GM12864 (cell line): ENCODE results near the gene MTSS2.

Source experiments
- DNase-seq: peaks from one replicate; pipeline ENCODE4 v3.0.0-alpha.2; 2011; ENCODE audit warnings: low read depth
- H3K4me3 ChIP-seq: 2 replicates; pipeline ENCODE4 v1.5.1; 2011; ENCODE audit warnings: mild to moderate bottlenecking, low read depth, low read length, control low read depth
- TF ChIP-seq, protein P1 (sequence below): IDR thresholded peaks from 2 replicates; pipeline ENCODE4 v1.5.1; 2011; ENCODE audit warnings: low read depth, mild to moderate bottlenecking, moderate library complexity, low read length, control low read depth, inconsistent platforms; ENCODE audit errors: missing control alignments

MTSS2 gene, protein sequence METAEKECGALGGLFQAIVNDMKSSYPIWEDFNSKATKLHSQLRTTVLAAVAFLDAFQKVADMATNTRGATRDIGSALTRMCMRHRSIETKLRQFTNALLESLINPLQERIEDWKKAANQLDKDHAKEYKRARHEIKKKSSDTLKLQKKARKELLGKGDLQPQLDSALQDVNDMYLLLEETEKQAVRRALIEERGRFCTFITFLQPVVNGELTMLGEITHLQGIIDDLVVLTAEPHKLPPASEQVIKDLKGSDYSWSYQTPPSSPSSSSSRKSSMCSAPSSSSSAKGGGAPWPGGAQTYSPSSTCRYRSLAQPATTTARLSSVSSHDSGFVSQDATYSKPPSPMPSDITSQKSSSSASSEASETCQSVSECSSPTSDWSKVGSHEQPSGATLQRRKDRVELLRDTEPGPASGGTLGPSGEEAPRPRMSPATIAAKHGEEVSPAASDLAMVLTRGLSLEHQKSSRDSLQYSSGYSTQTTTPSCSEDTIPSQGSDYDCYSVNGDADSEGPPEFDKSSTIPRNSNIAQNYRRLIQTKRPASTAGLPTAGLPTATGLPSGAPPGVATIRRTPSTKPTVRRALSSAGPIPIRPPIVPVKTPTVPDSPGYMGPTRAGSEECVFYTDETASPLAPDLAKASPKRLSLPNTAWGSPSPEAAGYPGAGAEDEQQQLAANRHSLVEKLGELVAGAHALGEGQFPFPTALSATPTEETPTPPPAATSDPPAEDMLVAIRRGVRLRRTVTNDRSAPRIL

DNA sequence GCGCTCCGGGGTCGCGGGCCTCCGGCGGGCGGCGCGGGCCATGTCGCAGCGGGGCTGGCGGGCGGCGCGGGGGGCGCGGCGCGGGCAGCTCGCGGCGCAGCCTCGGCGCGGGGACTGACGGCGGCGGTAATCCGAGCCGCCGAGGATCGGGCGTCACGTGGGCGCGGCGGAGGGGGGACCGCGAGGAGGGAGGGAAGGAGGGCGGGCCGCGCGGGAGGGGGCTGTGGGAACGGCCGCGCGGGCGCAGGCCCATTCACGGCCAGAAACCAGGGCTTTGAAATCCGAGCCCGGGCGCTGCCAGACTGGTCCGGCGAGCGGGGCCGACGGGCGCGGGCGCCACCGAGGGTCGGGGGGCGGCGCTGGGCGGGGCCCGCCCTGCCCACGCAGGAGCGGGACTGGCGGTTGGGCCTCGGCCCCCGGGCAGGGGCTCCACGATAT lies at the start of gene MTSS2:
Gene MTSS2 (minus strand): TSS at position 116 of the 438 bp plus-strand sequence. CDS start 262 bp downstream, outside the sequence.
- TF ChIP-seq, protein P1, sequence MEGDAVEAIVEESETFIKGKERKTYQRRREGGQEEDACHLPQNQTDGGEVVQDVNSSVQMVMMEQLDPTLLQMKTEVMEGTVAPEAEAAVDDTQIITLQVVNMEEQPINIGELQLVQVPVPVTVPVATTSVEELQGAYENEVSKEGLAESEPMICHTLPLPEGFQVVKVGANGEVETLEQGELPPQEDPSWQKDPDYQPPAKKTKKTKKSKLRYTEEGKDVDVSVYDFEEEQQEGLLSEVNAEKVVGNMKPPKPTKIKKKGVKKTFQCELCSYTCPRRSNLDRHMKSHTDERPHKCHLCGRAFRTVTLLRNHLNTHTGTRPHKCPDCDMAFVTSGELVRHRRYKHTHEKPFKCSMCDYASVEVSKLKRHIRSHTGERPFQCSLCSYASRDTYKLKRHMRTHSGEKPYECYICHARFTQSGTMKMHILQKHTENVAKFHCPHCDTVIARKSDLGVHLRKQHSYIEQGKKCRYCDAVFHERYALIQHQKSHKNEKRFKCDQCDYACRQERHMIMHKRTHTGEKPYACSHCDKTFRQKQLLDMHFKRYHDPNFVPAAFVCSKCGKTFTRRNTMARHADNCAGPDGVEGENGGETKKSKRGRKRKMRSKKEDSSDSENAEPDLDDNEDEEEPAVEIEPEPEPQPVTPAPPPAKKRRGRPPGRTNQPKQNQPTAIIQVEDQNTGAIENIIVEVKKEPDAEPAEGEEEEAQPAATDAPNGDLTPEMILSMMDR = no peak
- no peak for DNase-seq
- H3K4me3 ChIP-seq = no peak within 1 kb of the TSS

DNA sequence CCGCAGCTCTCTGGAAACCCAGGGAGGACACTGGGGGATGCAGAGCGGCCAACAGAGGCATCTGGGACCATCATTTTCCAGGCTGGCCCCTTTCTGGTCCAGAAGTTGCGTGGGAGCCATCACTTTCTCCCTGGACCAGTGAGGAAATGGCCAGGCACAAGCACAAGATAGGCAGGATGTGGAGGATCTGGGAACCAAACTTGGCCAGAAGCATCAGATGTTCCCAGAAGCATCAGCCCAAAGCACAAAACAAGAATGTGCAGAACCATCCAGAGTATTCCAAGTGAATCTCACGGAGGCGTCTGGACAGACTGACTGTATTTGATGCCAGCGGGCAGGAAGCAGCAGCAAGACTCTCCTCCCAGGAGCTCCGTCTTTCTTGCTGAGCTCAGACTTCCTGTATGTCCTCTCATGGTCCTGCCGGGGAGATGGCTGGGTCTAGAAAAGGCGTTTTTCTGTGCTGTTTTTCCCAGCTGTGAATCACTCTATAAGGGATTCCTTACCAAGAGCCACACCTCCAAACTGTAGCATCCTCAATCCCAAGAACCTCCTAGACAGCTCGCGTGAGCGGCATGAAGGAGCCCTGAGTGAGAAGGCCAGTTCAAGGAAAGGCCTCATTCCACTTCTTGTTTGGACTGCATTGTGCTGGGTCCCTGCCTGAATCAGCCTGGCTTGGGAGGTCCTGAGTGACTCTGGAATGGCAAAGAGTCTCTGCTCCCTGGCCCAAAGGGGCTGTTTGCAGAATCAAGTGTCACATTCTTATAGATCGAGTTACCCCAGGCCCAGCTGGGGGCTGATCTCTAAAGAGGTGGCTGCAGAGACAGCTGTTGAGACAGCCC lies 49.5 kb upstream of the MTSS2 start:
- no peak for DNase-seq
- TF ChIP-seq, protein P1 = no peak
- no peak overlapping the region for H3K4me3 ChIP-seq

DNA sequence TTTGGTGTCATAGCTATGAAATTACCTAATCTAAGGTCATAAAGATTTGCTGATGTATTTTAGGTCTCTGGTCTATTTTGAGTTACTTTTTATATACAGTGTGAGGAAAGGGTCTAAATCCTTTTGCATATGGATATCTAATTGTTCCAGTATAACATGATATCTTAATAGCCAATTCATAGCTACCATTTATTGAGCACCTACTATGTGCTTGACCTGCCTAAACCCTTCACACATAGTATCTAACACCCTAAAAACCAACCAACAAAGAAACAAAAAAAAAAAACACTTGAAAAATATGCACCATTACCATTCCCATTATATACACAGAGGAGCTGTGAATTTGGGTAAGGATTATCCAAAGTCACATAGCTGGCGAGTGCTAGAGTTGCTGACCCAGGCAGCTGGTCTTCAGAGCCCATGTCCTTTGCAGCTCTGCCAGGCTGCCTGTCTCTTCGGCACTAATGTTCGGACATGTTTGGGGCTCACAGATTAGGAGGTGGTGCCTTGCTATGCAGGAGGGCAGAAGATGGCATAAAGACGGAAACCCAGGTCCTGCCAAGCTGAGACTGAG lies 48.8 kb upstream of the MTSS2 start:
- DNase-seq = no peak
- H3K4me3 ChIP-seq = no peak overlapping the region
- TF ChIP-seq, protein P1 = no peak

DNA sequence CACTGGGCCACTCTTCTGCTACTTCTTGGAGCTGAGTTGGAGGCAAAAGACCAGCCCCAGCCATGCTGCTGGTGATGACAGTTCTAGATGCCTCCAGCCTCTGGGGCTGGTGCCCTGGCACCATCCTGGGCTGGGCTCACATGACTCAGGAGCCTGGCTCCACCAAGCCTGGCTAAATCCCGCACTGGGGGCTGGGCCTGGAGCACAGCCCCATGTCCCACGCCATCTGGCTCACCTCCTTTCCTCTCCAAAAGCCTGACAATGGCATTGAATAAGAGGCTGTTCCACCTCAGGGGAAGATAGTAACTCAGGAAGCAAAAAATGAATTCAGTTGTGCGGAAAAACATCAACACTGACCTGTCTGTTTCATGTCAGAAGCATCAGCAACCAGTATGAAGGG lies 45.1 kb upstream of the MTSS2 start:
- TF ChIP-seq, protein P1 = no peak
- no peak overlapping the region for H3K4me3 ChIP-seq
- no peak for DNase-seq

DNA sequence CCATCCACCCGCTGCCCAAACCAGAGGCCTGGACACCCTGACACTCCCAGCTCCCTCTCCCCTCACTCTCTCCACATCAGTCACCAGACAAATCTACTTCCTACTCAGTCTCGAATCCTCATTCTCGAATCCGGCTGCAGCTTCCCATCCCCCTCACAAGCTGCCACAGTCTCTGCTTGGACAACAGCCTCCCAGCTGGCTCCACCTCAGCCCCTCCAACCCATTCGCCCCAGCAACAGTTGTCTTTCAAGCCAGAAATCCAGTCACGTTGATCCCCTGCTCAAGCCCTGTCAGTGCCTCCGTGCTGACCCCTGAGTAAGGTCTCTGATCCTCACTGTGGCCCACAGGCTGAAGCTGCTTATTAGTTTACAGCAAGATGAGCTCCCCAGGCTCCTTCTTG lies 44.2 kb upstream of the MTSS2 start:
- no peak for DNase-seq
- TF ChIP-seq, protein P1 = no peak

DNA sequence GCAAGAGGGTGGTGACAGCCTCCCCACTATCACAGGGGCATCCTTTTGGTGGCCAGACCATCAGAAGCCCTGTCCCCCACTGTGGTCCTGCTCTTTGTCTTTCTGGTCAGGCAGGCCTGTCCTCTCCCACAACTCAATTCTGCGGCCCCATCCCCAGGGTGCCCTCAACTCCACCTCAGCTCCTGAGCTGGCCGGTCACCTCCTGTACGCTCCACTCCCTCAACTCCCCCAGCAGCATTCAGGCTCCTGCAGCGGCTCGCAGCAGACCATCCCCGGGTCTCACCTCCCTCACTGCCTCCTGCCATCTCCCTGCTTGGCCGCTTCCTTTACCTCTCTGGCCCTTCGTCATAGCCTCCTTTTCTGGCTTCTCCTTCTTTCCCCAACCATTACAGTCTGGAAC lies 43.4 kb upstream of the MTSS2 start:
- TF ChIP-seq, protein P1 = no peak
- H3K4me3 ChIP-seq = no peak overlapping the region
- no peak for DNase-seq

More for the DNA sequence above, 44.2 kb upstream of the MTSS2 start:
- H3K4me3 ChIP-seq = no peak overlapping the region
